GM12892 (cell line): ENCODE results near the gene WDFY3.

Experiments
- DNase-seq: peaks from one replicate; pipeline ENCODE4 v3.0.0; 2011; ENCODE audit not compliant: insufficient read length
- FAIRE-seq: peaks from 2 replicates; lab custom pipeline; 2011; peaks lifted over from hg19 to GRCh38; lab: Jason Lieb, UNC
- POLR2A ChIP-seq: IDR thresholded peaks from 2 replicates; pipeline ENCODE4 v1.6.1; 2011; ENCODE audit warnings: low read depth, low read length, control low read depth
- POLR2AphosphoS5 ChIP-seq: IDR thresholded peaks from 2 replicates; pipeline ENCODE4 v1.6.1; 2011; ENCODE audit warnings: low read depth, low read length, control low read depth
- TAF1 ChIP-seq: IDR thresholded peaks from 2 replicates; pipeline ENCODE4 v1.6.1; 2011; ENCODE audit warnings: low read depth, mild to moderate bottlenecking, control low read depth, low read length, borderline replicate concordance

The WDFY3 gene

DNA sequence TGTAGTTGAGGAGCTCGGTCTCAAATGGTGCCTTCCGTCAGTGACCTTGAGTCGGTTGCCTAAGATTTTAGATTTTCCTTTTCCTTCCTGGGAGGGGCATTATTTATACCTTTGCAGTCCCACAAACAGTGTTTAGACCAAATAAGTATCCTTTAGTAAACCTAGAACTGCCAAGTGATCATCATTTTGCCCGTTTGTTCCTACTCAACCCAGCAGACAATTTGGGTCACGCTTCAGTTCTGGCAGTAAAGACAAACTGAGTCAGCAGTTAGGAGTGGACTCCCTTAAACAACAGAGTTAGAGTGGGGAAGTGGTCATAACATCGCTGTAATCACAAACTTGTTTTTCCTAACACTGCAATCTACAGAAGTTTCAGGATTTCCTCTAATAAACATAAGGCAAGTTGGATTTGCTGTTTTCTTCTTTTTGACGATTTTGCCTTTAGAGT is 777 bp upstream of the WDFY3 start:
- DNase-seq (no peak), FAIRE-seq (no peak)
- TF ChIP-seq POLR2AphosphoS5 (no peak), TAF1 (no peak), POLR2A (no peak)

DNA sequence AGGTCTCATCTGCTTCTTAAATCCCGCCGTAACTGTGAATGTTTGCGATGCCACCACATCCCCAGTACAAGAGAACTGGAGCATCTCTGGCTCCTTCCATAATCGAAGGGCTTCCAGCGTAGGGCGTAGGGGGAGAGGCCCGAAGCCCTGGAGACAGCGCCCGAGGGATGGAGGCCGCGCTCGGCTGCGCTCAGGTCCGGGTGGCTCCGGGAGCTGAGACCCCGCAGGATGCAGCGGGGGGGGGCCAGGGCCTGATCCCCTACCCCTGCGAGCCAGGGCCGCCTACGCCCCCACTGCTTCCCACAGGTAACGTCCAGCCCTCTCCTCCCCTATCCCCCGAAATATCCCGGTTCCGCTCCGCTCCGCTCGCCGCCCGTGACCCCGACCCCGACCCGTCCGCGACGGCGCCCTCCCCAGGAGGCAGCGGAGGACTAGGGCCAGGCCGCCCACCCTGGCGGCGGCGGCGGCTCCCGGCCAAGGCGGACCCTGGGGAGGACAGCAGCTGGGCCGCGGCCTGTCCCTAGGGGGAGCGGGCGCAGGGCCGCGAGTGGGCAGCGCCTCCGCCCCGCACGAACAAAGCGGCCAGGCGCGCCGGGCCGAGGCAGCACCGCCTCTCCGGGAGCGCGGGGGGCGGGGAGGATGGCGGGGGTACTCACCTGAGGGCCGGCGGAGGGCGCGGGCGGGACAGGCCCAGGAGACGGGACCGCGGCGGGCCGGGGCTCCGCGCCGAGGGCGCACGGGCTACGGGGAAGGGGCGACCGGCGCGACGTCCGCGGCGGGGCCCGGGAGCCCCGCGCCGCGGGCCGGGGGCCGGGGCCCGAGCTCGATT is 723 bp downstream of the WDFY3 start:
- DNase-seq (no peak), FAIRE-seq (no peak)
- TF ChIP-seq TAF1 (no peak), POLR2AphosphoS5 (no peak), POLR2A (no peak)

DNA sequence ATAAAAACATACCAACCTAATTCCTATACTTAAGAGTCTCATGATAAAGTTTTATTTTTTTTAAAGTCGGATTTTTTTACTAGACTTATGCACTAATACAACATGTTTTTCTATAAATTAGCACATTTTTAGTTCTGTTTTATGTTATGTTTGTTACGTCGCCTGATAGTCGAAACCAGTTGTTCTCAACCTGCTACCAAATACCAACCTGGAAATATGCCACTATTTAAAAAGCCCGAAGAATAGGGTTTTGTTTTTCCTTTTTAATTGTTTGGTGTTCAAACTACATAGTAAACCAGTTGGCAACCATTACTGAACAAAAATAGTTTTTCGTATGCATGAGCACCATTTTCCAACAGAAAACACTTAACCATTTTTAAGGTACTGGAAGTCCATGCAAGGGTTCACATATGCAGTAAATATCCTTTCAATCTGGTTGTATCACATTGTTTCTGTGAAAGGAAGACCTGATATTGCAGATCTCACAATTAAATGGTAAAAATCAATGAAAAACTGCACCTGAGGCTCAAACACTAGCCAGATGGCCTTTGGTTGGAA is 1.4 kb downstream of the WDFY3 start:
- FAIRE-seq (no peak), DNase-seq (no peak)
- no peak for TF ChIP-seq POLR2A
- TF ChIP-seq POLR2AphosphoS5 = no peak
- no peak for TF ChIP-seq TAF1

DNA sequence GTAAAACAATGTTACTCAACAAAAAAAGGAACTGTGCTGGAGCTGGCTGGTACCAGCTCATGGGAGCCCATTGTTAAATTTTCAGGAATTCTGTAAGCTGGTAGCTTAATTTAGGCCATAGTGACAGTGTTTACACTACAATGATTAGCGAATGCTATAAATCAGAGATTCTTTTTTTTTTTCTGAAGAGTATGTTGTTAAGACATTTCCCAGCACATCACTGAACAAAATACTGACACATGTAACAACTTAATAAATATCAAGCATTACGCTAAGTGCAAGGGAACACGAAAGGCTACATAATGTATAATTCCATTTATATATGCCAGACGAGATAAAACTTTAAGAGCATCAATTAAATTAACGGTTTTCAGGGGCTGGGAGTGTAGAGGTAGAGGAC is 4.4 kb downstream of the WDFY3 start:
- FAIRE-seq (no peak), DNase-seq (no peak)
- TF ChIP-seq TAF1 = no peak
- TF ChIP-seq POLR2AphosphoS5 = no peak
- TF ChIP-seq POLR2A = no peak

DNA sequence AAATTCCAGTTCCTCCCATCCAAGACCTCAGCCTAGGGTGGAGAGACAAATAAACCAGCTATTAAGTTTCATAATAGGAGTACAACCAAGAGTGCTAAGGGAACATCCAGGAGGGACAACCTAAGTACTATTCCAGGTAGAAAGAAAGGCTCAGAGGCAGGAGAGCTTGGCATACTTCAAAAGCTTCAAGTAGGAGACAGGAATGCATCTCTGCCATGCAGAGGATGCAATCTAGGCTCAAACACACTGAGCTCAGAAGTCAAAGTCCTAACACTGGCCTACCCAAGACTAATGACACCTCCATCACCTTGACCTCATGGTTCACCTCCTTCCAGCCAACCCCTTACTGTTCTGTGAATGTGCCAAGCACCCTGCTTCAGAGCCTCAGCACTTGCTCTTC is 8.1 kb downstream of the WDFY3 start:
- no peak for DNase-seq
- FAIRE-seq = no peak
- TF ChIP-seq POLR2AphosphoS5 = no peak
- no peak for TF ChIP-seq TAF1
- TF ChIP-seq POLR2A = no peak

DNA sequence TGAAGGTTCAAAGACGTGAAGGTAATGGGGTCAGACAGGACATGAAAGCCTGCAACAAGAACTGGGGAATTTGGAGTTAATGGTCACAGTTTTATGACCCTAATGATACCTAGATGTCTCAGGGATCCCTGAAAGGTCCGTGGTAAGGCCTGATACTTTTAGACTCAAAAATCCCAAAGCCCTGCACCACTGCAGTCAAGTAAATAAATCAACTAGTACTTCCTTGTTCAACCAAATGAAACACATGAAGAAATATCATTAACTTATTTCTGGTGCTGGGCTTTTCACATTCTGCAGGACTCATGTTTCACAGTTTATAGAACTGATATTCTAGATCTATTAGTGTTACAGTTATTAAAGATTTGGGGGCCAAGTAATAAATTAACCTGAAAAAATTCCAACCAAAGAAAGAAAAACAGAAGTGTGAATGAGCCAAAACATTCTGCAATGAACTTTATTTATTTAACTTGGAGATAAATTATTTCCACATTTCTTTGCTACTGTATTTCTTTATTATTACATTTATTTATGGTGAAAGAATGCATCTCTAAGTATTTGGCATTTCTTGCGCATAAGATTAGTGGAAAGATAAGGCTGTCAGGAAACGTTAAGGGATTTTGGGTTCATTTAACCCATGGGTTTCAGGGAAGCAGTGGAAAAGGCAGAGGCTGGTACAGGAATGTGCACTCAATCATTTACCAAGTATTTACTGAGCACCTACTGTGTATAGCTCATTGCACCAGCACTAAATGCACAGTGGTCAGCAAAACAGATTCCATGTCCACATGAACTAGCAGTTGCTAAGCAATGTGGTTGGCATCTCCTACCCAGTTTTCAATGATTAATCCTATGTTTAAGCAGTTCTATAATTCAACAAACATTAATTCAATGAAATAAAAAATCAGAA is 8.7 kb downstream of the WDFY3 start:
- DNase-seq (no peak), FAIRE-seq (no peak)
- TF ChIP-seq POLR2AphosphoS5 (no peak), TAF1 (no peak), POLR2A (no peak)

DNA sequence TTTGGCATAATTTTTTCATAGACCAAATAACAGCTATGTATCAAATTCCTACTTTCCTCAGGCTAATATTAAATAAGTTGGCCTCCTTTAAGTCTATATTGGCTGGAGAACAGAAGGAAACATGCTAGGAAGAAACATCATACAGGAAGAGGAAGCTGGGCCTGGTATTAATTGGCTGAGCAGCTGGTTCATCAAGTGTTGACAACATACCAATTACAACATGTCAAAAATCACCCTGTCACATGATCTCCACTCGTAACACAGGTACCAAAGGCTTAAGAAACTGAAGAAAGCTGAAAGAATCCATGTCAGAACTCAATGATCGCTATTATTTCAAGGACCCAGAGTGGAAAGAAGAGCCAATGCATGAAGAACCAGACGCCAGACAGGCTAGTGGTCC is 10.5 kb downstream of the WDFY3 start:
- TF ChIP-seq TAF1 (no peak), POLR2A (no peak), POLR2AphosphoS5 (no peak)
- DNase-seq (no peak), FAIRE-seq (no peak)

DNA sequence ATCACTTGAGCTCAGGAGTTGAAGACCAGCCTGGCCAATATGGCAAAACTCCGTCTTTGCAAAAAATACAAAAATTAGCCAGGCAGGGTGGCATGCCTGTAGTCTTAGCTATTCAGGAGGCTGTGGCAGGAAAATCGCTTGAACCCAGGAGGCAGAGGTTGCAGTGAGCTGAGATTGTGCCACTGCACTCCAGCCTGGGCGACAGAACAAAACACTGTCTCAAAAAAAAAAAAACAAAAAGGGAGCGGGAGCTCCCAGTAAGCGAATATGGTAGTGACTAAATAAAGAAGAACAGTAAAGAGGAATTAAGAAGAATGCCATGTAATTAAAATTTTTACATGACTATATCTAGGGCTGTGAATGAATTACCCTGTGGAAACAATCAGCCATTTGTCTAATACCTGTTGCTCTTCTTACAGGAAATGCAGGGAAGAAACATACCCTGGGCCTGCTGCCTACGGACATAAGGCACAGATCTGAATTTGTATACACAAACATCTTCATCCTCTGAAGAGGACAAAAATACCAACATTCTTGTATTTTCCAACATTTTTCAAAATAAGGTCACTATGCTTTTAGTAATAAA is 11.4 kb downstream of the WDFY3 start:
- TF ChIP-seq POLR2A (no peak), TAF1 (no peak), POLR2AphosphoS5 (no peak)
- DNase-seq = no peak
- FAIRE-seq = no peak

DNA sequence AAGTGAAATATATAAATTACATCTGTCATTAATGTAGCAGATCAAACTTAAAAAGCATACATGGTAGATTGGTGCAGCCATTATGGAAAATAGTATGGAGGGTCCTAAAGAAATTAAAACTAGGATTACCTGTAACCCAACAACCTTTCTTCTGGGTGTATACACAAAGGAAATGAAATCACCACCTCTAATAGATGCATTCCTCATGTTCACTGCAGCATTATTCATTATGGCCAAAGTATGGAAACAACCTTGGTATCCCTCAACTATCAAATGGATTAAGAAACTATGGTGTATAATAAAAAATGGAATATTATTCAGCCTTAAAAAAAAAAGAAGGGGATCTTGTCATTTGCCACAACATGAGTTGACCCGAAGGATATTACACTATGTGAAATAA is 13.7 kb downstream of the WDFY3 start:
- FAIRE-seq = no peak
- TF ChIP-seq TAF1 = no peak
- no peak for TF ChIP-seq POLR2AphosphoS5
- TF ChIP-seq POLR2A = no peak
- DNase-seq = no peak

DNA sequence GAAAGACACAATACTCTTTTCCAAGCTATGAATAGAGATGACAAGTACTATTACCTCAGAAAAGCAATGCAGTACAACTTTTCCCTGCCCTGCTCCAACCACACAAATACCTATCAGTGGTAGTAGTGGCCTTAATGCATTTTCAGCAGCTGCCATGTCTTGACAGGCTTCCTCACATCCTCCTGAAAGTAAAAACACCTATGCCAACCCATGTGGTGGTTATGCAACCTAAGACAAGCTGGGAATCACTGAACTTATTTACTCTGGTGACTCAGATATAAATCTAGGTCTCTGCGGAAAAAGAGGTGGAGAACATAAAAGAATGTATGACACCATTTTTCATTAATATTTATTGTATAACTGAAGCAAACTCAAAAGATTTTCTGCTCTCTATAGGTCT is 14.5 kb downstream of the WDFY3 start:
- DNase-seq (no peak), FAIRE-seq (no peak)
- TF ChIP-seq POLR2A (no peak), POLR2AphosphoS5 (no peak), TAF1 (no peak)

DNA sequence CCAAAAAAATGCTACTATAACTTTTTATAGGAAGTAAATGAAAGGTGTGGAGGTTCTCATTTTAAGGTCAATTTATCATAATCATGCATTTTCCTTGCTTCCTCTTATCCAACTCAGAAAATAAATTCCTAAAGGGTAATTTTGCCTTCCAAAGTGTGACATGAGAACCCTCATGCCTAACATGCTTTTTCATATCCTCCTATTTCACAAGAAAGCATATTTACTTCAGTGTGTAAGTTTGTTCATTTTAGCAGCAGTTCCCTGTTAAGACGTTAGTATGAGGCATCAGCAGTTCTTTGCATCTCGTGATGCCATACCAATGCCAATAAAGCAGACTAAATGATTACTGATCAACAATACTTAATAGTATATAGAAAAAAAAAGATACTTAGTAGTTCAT is 18.4 kb downstream of the WDFY3 start:
- no peak for TF ChIP-seq TAF1
- no peak for TF ChIP-seq POLR2AphosphoS5
- TF ChIP-seq POLR2A = no peak
- DNase-seq (no peak), FAIRE-seq (no peak)
